T-helper 22 cell (primary cell): ENCODE measurements around the gene DBNL.

Experiments
- DNase-seq: peaks from one replicate; pipeline ENCODE4 v3.0.0-alpha.2; 2020; ENCODE audit warnings: low read depth

The DBNL gene

DNA sequence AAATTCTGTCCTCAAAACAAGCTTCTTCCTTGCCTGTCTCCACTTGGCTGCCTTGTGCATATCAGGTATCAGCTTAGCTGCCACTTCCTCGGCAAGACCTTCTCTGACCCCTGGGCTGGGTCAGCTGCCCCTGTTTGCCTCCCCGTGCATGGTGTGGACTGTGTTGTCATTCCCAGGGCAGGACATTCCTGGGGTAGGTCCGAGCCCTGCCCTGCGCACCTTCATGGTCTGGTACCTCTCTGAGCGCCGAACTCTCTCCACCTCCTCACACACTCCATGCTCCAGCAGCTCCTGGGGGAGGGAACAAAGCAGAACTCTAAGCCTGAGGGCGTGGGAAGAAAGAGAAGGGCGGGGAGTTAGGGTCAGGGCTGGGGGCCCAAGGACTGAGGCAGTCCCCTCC lies 34.0 kb downstream of the DBNL start:
- no peak for DNase-seq

DNA sequence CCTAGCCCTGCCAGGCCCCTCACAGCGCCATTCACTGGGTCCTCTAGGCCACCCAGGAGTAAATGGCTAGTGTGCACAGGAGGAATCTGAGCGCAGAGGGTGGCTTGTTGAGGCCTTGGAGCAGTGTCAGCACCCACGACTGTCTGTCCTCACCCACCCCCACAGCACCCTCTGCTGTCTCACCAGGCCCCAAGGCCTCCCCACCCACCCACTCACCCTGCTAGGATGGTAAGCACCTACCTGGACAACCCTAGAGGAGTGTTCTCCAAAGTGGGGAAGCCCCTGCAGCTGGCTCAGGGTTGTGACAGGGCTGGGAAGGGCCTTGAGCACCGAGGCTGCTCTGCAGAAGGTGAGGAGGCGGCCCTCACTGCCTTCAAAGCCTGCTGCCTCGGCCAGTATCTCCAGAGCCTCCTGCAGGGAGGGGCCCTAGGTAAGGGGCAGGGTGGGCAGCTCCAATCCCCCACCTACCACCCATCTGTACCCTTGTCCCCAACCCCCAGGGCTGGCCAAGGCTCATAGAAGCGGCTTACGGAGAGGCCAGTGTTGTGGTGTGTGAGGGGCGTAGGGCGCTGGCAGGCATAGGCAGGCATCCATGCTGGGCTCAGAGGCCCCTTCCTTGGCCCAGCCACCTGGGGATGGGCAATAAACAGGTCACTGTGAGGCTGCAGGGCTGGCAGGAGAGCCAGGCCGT lies 35.0 kb downstream of the DBNL start:
- no peak for DNase-seq

DNA sequence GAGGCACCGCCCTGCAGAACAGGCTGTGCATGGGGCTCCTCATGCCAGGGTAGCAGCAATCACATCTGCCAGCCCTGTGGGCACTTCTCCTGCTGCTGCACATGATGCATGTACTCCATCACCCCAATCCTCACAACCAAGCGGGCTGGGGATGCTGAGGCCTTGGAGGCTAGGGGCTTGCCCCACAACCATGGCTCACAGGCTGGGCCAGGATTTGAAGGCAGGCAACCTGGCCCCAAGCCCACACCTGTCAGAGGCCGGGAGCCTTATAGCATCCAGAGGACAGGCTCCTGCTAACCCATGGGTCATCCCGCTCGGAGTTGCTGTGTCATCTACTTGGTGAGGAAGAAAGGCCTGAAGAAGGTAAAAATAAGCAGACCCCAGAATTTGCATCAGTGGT lies 35.6 kb downstream of the DBNL start:
- no peak for DNase-seq

DNA sequence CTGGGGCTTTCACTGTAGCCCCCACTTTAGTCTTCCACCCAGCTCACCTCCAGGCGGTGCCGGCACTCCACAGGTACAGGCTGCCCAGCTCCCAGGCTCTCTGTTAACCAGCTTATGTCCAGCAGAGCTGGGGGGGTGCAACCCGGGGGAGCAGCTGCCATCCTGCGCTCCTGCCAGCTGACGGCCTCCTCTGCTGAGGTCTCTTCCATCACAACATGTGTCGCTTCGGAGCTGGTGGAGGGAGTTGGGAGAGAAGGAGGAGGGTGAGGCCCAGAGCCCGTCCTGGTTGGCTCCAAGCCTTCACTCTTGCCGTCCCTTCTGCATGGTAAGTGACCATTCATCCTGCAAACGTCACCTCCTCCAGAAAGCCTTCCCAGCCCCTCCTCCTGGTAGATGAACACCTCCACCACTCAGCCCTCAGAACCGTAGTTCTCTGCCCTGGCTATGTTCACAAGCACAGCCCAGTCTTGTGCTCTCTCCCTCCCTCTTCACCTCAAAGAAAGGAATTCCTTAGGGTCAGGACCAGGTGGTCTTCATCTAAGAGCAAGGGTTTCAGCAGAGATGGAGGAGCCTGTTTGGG lies 36.3 kb downstream of the DBNL start:
- DNase-seq: no peak

DNA sequence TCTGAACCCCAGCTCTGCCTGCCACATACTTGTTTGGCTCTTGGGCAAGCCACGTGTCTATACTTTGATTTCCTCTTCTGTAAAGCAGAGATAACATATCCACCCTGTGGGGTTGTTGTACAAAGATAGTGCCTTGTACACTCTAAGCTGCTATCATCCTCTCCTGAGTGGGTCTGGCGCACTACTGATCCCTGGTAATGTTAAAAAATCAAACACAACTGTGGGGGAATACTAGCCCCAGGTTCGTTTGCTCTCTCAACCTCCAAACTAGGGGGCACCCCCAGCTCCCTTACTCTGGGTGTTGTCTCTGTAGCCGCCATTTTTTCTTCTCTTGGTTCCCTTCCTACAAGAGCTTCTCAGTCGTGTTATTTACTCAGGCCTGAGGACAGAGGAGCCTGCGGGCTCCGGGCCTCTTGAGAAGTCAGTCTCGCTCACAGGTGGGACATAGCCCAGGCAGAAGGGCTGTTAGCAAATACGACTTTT lies 36.8 kb downstream of the DBNL start:
- DNase-seq: no peak

DNA sequence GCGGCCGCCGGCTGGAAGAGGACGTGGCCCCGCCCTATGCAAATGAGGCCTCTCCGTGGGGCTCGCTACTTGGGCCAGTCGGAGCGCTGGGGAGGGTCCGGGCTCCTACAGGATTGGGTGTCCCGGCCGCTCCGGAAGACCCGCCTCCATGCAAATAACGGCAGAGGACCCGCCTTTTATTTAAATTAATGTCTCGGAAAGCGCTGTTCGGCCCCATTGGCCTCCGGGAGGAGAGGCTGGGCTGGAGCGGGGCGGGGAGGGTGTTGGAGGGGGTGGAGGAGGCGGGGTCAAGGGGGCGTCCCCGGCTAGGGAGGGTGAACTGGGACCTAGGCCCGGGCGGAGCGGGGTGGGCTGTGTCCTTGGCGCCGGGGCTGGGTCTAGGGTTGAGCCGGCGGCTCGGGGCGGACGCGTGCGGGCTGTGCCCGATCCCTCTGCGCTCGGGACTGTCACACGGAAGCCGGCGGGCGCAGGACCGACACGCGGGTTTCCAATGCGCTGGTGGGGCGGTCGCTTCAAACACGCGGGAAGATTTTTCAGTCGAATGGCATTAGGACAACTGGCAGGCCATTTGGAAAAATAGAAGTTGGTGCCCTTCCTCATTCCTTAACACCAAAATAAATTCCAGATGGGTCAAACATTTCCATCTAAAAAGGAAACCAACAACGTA lies 38.2 kb downstream of the DBNL start:
- DNase-seq: peak; percentile 99

DNA sequence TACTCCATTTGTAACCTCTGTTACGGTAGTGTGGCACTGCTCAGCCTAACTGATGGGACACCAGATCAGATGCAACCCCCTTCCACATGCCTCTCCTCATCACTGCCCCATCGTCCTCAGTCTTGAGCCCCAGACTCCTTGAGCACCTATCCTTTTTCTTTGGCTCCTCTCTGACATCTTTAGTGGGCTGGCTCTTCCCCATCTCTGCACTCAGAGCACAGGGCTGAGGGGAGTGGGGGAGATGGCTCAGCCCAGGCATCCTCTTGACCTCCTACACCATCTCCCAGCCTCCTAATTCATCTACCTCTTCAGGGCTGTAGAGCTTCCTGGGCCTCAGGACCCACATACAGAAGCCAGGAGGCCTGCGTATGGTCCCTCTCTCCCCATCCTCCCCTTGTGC lies 39.3 kb downstream of the DBNL start:
- DNase-seq: no peak

DNA sequence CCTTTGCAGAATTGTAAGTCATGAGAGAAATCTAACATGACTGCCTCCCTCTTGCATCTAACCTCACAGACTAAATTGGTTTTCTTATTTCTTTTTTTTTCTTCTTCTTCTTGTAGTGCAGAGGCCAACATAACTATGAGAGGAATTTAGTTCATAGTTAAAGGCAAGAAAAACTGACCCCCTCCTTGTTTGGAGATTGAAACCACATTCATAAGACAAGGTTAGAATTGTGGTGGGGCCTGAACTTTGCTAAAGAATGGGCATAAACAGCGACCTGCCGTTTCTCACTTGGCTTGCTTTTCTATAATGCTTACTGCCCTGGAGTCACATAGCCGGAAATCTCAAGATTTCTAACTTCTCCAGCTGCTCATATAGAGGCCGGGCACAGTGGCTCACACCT lies 40.2 kb downstream of the DBNL start:
- DNase-seq: no peak

DNA sequence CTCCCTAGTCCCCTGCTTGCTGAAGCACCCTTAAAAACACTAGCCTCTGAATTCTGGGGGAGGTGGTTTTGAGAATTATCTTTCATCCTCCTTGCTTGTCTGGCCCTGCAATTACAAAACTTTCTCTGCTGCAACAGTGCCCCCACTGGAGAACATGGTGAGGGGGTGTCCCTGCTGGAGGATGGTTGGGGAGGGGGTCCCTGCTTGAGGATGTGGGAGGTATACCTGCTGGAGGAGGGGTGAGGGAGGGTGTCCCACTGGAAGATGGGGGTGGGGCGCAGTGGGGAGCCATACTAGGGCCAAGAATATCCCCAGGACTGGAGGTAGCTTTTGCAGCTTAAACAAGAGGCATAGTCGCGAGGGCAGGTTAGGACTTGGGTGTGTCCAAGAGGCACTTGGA lies 41.0 kb downstream of the DBNL start:
- no peak for DNase-seq

DNA sequence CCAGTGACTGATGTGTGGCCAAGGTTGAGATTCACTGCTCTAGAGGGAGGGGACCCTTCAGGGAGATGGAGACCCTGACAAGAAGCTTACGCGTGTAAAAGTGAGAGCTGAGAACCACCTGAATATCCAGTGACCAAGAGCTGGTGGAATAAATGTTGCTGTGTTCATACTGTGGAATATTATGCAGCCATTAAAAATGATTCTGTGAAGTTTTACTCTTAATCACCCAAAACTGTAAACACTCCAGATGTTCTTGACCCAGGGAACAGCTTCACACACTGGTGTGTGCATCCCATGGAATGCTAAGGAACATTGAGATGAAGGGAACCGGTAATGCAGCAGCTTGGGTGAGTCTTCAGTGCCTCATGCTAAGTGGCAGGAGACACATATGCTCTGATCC lies 42.1 kb downstream of the DBNL start:
- no peak for DNase-seq

DNA sequence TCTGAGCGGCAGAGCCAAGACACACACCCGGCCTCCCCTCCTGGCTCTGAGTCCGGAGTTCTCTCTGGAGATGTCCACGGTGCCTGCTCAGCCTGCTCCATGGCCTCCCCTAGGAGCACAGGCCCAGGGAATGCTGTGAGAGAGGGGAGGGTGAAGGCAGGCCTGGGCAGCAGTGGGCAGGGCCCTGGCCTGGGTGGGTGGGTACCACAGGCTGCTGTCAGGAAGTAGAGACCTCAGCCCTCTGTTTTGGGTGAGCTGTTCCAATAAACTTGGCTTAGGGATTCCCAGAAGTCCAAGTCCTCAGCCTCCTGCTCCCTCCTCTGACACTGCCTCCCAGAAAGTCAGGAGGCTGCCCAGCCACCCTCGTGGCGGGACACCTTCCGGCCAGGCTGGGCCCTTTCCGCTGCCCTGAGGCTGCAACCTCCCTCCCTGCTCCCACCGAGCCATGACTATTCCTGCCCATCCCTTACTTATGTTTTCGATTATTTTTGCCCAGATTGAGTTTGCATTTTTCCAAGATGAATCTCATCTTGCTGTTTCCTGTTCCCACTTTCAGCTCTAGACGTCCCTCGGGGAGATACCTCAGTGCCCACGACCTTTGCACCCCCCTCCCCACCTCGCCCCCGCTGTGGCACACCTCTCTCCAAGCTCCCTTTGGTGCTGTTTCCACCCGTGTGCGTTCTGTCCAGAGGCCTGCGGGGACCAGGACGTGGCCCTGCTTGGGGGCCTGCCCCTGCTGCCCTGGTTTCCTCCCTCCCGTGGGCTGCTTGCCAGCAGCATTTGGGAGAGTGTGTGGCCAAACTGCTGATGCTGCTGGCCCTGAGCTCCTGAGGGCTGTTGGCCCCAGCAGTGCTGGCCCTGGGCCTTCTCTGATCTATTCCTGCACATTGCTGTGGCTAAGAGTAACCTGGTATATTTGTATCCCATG lies 43.7 kb downstream of the DBNL start:
- DNase-seq: no peak

DNA sequence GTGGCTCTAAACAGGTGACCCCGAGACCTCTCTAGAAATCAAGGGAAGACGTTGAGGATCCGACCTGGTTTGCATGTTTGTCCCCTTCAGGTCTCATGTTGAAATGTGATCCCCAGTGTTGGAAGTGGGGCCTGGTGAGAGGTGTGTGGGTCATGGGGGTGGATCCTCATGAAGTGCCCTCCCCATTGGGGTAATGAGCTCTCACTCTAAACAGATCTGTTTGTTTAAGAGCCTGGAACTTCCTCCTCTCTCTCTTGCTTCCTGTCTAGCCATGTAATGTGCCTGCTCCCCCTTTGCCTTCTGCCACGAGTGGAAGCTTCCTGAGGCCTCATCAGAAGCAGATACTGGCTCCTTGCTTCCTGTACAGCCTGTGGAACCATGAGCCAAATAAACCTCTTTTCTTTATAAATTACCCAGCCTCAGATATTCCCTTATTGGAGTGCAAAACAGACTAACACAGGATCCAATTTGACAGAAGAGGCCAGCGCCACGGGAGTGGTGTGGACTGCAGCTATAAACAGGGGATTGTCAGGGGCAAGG lies 48.7 kb downstream of the DBNL start:
- no peak for DNase-seq

DNA sequence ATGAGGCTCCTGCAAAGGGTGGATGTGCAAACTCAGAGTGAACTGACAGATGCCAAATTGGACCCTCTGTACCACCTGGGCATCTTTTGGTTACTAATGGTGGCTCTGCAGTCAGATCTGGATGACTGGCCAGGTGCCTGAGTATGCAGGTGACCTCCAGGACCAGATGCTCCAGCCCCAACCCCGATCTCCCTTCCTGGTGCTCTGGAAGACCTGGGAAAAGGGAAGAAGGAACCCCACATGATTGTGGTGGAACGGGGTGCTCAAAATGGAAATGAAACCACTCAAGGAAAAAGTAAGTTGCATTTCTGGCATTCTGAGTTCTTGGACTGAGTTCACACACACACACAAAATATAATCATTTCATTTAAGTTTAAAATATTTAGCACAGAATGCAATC lies 49.9 kb downstream of the DBNL start:
- DNase-seq: no peak

DNA sequence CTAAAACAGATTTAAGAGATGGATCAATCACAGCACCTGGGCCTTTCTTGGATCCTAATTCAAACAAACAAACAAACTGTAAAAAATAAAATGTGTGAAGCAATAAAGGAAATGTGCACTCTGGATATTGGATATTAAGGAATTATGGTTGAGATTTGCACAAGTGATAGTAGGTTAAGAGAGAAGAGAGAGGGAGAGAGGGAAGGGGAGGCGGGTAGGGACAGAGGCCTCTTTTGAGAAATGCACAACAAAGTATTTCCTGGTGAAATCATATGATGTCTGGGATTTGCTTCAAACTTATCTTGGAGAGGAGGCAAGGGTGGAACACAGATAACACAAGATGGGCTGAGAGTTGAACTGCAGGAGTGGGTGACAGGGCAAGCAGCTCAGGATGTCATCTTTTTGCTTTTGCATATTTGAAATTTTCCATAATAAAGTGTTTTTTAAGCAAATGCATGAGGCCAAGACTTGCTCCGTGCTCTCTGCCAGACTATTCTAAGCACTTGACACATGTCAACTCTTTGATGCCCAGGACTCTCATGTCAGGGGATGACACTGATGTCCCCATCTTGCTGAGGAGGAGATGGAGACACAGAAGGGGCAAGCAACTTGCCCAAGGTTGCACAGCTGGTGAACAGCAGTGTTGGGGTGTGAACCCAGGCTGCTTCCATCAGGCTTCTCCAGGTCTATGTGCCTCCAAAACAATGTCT lies 50.5 kb downstream of the DBNL start:
- no peak for DNase-seq

DNA sequence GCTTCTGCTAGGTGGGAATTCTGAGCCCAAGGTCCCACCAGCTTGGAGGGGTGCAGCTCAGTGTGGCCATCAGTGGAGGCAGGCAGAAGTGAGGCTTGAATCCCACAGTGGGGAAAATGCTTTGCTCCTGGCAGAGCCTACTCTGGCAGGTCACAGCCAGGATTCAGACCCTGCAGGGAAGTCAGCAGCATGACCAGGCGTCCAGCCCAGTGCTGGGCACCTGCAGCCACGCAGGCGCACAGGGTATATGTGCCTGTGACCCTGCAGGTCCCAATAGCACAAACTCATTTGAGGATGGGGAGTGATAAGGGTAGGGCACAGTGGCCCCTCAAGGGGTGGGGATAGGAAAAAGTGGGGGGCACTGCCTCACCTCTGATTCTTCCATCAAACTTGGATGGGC lies 51.3 kb downstream of the DBNL start:
- no peak for DNase-seq

DNA sequence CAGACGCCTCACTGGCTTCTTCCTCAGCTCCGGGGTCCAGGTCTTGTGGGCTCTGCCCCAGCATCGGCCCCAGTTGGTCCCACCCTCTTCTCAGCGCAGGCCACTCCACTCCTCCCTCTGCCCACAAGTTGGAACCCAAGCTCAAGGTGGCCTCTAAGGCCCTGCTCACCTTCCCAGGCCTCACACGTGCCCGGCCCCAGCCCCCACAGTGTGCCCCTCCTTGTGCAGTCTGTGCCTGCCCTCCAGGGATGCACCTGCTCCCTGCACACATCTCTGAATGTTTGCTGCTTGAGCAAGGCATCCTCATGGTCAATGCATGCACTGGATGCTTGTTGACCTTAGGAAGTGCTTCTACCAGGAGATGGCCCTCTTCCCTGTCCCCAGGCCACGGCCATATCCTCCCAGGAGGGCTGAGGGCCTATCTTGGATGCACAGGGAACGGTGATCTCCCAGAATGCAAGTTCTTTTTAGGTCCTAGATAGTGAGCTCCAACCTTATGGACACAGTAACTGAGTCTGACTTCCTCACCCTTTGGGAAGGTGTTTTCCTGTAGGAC lies 51.9 kb downstream of the DBNL start:
- no peak for DNase-seq

DNA sequence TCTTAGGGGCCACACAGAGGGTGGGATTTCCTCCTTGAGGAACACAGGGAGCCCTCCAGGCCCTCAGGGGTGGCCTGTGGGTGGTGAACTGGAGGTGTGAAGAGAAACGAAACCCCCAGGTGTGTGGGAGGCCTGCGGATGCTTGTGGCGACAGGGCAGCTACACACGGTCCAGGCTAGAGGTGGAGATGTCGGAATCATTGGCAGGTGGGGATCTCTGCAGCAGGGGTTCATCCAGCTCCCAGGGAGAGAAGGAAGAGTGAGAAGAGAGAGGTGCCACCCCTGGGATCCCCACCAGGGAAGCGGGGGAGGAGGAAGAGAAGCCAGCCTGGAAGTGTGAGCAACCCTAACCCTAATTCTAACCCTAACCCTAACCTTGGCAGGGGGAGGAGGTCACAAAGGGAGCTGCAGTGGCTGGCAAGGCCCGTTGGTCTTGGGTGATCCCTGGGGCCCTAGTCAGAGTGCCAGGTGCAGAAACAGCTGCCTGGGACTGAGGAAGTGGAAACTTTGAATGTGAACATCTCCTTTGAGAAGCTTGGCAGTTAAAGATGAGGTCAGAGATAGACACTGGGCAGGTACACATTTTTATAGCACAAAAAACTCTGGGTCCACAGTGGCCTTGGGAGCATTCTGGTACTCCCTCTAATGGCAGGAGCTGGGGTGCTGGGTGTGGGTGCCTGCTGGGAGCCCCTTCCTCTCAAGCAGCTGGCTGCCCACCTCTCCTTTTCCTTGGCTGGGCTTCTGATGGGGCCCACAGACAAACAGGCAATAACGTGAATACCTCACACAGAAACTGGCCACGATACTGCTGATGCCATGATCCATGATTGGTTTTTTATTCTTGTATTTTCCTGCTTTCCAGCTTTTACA lies 52.8 kb downstream of the DBNL start:
- no peak for DNase-seq

DNA sequence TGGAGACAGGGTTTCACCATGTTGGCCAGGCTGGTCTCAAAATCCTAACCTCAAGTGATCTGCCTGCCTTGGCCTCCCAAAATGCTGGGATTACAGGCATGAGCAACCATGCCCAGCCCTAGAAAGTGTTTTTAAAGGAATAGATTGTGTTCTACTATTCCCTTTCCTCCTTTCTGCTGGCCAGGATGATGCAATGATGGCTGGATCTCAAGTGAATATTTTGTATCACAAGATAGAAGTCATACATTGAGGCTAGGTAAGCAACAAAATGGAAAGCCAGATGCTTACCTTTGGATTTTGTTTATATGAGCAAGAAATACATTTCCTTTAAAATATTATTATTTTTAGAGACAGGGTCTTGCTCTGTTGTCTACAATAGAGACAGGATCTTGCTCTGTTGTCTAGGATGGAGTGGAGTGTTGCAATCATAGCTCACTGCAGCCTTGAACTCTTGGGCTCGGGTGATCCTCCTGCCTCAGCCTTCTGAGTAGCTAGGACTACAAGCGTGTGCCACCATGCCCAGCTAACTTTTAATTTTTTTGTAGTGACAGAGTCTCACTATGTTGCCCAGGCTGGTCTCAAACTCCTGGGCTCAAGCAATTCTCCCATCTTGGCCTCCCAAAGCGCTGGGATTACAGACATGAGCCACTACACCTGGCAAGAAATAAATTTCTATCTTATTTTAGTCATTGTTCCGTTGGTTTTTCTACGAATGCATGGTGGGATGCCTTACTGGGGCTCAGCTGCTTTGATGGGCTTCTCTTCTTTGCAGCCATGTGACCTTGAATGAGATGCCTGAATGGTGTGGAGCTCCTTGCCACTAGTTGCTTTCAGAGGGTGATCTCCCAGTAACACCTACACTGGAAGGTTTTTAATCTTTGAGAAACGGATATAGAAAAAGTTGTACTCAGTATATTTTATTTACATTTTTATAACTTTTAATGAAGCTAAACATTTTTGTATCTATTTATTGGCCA lies 53.9 kb downstream of the DBNL start:
- no peak for DNase-seq

DNA sequence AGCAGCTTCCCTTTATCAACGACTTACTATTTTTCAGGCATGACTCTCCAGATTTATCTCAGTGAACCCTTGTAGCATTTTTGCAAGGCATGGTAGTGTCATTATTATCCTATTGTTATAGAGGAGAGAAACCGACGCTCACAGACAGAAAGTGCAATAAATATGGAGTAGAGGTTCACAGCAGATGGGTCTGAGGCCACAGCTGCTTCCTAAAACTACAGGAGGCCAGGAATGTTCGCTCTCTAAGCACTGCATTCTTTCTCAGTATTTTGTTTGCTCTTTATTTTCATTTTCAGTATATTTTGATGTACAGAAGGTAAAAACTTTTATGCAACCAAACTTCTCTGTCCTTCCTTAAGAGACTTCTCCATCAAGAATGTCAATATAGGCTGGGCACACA lies 55.2 kb downstream of the DBNL start:
- DNase-seq: no peak
